Fibroblast of skin of right biceps (primary cell): ENCODE measurements around the gene PIGT.
A peak's percentile ranks its signal among the peaks of the same experiment; 100 is the strongest.

Source experiments
- DNase-seq: peaks from one replicate; pipeline ENCODE4 v3.0.0-alpha.2; 2013

PIGT gene

DNA sequence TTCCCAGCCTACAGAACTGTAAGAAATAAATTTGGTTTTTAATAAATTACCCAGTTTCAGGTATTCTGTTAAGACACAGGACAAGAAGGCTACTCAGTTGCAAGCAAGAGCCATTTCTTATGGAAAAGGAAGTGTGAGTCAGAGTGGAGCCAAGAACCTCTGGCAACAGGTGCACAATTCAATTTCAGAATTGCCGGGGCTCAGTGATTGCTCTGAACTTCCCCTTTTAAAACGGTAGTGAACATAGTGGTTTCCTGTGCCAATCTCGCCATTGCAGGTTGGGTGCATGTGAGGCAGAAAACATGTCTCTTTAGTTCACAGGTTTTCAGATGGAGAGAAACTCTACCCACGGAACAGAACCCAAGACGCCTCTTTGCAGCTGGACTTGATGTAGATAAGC is 16.4 kb downstream of the PIGT start:
- no peak for DNase-seq

DNA sequence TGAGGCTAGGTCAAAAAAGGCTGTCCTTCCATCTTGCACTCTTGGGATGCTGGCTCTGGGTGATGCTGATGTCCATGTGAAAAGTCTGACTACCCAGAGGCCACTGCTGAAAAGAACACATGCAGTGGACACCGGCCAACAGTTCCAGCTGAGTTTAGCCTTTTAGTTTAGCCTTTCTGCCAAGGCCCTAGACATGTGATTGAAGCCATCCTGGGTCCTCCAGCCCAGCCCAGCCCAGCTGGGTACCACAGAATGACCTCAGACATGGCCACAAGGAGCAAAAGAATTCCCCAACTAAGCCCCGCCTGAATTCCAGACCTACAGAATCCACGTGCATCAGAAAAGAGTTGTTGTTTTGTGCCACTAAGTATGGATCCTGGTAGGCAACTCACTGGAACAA is 17.4 kb downstream of the PIGT start:
- no peak for DNase-seq

DNA sequence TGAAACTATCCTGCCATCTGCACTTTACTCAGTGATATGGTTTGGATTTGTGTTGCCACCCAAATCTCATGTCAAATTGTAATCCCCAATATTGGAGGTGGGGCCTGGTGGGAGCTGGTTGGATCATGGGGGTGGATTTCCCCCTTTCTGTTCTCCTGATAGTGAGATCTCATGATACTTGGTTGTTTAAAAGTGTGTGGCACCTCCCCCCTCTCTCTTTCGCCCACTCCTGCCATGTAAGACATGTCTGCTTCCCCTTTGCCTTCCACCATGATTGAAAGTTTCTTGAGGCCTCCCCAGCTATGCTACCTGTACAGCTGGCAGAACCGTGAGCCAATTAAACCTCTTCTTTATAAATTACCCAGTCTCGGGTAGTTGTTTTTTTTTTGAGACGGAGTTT is 18.0 kb downstream of the PIGT start:
- no peak for DNase-seq

DNA sequence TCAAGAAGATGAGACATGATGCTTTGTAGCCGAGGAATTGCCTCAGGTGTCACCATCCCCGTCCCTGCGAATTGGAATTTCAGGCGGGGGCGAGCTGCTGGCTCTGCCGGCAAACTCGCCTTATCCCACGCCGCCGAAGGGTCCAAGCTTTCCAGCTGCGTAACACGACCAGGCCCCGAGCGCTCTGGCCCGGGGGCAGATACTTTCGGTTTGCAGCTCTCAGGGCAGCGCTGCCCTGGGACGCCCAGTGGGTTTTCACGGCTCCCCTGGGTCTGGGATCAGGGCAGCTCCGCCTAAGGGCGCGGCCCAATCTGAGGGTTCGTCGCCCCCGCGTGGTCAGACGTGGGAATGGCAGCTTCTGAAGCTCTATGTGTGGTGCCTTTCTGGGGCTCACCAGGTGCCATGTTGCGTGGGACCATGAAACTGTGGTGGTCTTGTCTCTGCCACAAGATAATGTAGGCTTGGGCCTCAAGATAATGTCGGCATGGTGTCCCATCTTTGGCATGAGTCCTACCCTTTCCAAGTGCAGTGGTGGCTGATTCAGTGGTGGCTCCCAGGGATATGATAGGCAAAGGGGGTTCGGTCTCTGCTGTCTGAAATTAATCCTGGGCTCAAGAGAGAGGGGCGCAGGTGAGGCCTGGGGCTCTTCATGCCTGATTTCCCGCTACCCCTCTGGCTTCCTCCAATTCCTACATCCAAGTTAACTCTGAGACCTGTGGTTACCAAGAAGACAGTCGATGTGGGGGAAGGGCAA is 21.0 kb downstream of the PIGT start:
- peak; percentile 74 for DNase-seq

DNA sequence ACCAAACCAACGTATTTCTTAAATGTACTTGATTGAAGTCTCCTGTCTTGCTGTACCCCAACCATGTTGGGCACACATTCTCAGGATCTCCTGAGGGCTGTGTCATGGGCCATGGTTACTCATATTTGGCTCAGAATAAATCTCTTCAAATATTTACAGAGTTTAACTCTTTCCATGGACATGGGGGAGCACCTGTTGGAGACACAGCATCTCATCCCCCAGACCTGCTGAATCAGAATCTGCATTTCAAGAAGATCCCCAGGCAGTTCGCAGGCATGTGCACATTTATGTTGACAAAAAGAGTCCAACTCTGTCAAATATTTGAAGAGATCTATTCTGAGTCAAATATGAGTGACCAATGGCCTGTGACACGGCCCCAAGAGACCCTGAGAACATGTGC is 24.5 kb downstream of the PIGT start:
- DNase-seq, result no peak

DNA sequence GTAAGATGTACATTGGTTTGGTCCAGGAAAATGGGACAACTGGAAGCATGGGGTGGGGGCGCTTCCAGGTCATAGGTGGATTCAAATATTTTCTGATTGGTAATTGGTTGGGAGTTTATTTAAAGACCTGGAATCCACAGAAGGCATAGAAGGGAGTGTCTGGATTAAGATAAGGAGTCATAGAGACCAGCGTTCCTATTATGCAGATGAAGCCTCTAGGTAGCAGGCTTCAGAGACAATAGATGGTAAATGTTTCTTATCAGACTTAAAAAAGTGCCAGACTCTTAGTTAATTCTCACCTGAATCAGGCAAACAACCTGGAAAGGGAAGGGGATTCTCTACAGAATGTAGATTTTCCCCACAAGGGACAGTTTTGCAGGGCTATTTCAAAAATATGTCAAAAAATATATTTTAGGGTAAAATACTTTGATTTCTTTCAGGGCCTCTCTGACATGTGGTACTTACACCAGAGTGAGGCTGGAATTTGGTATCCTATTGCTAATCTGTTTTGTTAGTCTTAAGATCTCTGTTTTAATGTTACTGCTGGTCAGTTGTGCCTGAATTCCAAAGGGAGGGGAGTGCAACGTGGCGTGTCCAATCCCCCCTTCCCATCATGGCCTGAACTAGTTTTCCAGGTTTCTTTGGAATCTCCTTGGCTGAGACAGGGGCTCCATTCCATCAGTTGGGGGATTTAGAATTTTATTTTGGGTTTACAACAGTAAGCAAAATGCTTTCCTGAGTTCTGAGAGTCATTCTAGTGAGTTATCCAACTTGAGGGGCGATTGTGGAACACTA is 25.1 kb downstream of the PIGT start:
- DNase-seq, result no peak

DNA sequence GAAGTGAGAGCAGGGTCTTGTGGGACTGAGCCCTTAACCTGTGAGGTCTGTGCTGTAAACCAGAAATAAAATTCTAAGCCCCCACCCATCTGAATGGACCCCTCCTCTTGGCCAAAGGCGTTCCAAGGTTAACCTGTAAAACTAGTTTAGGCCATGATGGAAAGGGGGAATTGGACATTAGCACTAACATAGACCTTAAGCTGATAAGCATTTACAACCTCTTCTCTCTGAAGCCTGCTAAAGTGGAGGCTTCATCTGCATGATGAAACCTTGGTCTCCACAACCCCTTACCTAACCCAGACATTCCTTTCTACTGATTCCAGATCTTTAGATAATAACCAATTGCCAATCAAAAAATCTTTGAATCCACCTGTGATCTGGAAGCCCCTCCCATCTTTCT is 25.8 kb downstream of the PIGT start:
- DNase-seq, result no peak

DNA sequence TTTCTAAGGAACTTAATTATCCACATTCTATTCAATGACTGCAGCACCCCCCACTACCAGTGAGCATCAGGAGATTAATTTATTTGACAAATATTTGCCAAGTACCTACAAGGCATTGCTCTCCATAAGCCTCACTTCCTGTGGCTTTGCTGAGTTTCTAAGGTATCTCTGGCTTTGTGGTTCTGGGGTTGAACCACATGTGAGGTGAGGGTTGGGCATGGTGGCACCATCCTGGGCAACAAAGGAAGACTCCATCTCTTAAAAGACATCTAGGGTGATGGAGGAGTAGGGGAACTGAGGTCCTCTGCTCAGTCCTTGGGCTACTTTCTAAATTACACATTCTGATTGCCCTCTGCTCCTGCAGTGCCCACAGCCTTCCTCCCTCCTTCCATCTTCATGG is 28.1 kb downstream of the PIGT start:
- DNase-seq, result no peak

DNA sequence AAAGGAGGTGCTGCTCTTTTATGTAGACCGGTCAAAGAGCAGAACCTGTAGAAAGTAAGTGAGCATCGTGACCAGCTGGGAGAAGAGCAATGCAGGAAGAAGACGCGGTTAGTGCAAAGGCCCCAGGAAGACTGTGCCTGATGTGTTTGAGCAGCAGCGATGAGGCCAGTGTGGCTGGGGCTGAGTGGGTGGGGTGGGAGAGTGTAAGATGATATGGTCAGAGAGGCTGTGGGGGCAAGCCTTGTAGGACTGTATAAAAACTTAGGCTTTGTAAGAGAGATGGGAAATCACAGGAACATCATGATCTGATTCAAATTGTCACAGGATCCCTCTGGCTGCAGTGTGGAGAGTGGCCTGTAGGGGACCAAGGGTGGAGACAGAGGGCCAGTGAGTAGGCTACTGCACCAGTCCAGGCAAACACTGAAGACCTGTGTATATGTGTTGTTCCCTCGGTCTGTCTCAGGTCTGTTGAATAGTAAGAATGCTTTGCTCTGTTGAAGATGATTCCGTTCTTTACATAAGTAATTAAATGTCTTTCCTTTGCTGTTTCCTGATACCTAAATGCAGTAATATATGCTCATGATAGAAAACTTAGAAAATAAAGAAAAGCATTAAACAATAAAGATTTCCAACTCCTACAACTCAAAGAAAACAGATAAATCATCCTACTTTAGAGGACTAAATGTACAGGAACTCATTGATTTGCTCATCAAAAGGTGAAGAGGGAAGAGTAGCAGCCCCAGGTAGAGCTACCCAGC is 30.0 kb downstream of the PIGT start:
- DNase-seq, result peak; percentile 13

DNA sequence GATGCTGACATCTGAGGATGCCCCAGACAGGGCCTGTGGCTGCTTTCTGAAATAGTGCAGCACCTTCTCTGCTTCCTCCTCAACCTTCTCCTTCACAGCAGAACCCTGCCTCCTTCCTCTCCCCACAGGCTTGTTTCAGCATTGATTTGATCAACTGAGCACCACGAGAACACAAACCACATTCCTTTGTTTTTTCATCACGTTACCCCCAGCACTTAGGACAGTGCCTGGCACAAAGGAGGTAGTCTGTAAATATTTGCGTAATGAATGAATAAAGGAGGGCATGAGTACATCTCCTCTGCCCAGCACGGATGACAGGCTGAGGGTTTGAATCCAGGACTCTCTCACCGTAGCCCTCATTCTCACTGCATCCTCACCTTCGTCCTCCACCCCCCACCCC is 32.3 kb downstream of the PIGT start:
- DNase-seq, result no peak

DNA sequence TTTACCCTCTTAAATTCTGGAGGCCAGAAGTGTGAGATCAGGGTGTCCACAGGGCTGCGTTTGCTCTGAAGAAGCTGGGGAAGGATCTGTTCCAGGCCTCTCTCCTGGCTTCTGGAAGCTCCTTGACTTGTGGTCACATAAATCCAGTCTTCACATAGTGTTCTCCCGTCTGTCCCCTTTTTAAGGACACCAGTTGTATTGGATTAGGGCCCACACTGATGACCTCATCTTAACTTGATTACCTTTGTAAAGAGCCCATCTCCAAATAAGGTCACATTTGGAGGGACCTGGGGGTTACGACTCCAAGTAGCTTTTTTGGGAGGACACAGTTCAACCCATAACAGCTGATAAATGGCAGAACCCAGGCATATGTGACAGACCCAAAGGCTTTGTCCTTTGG is 33.6 kb downstream of the PIGT start:
- DNase-seq, result no peak

DNA sequence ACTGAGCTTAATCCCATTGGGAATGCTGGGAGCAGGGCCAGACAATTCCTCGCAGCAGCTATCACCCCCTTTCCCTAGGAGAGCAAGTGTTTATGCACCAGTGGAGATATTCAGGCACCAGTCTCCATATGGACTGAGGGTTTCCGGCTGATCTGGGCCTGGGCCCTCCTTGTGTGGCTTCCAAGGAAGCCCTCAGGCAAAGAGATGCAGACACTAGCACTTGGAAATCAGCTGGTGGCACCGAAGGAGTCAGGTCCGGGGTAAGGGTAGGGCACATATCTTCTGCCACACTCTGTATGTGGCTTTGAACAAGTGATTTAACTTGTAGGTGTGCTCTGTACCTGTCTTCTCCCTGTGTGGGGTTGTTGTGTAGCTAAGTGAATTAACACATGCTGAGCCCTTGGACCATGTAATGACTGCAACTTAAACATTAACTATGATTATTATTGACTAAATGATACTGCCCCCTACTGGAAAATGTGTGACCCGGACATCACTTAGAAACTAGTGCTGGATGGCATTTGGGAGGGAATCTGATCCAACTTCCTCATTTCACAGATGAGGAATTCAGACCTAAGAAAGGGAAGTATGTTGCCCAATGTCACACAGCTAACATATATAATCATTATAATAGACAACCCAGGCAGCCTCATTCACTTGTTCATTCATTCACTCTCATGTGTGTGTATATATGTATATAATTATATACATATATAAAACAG is 34.3 kb downstream of the PIGT start:
- DNase-seq, result peak; percentile 40

DNA sequence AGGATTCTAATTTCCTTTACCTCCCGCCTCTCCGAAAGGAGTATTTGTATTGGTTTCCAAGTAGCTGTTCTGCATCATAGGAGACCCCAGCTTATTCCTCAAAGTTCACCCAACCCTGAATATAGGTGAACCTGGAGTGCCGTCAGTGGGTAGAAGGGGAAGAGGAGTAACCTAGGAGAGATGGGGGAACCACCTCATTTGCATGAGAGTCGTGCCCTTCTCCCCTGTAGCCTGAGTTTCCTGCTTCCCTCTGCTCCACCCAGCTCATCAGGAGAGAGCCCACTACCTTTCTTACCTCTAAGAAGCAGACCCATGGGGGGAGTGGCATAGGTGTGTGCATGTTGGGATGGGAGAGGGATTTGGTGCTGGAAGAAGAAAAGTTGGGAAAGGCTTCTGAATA is 36.3 kb downstream of the PIGT start:
- no peak for DNase-seq

DNA sequence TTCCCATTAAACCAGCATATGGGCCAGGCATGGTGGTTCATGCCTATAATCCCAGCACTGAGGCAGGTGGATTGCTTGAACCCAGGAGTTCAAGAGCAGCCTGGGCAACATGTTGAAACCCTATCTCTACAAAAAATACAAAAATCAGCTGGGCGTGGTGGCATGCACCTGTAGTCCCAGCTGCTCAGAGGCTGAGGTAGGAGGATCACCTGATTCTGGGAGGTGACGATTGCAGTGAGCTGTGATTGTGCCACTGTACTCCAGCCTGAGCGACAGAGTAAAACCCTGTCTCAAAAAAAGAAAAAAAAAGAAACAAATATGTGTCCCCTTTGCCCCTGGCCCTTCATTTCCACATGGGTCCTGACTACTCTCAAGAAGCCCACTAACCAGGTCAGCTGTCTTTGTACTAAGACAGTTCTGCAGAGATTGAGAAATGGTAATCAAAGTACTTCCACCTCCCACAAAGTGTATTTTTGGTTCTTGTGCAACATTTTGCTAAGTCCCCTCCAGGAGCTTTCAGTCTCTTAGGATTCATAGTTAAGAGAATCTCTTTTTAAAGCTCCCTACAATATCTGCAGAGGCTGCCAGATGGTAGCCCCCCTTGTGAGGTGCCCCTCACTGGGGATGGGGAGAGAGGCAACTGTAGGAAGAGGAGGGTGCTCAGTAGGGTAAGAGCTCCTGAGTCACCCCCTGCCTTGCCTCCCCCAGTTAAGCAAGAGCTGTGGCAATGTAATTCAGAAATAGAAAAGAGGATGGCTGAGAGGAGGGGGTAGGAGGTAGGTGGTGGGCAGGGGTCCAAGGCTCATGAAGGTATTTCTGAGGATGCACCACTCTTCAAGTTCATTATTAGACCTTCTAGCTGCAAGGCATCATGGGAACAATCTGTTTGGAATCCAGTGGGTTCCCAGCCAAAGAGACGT is 37.1 kb downstream of the PIGT start:
- DNase-seq, result no peak

DNA sequence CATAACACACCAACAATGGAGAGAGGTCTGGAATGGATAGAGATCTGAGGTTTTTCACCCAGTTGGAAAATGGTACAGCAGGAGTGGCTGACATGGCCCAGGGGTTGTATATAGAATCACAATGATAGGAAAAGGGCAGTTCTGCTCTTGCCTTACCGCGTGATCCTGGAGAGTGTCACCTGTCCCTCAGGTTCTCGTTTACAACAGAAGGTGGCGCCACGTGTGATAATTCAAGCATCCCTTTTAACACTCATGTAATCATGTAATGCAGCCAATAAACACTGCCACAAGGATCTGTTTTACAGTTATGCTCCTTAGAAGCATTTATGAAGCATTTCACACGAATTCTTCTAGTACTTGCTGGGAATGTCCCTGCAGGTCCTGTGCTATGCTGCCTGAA is 40.7 kb downstream of the PIGT start:
- DNase-seq, result no peak

DNA sequence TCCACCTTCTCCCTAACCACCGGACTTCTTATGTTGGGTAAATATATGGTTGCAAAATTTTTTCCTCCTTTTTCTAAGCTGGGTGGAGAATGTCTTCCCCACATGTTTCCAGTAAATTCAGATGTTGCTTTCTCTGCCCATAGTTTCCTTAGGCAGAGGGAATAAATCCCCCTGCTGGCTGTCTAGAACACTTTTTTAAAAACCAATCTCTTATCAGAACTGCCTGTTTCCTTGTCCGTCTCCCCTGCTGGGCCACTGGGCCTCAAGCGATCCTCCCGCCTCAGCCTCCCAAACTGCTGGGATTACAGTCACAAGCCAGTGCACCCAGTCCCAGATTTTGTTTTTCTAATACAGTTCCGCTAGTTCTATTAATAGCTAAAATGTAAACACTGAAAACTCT is 43.7 kb downstream of the PIGT start:
- DNase-seq, result no peak

DNA sequence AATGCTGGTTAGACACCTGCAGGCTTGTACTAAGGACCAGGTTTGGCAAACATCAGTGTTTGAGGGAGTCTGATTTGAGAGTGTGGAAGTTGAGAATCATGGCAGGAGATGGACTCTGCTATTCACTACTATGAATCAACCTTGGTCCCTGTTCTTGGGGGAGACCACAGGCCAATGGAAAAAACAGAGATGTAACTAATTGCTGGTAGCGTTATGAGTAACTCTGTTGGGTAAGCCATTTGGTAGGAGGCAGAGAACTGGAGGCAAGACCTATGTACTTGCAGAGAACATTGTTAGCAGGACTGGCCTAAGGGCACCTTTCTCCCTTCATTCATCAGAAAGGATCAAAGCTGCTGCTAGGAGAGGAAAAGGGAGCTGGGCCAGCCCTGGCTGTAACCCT is 45.3 kb downstream of the PIGT start:
- DNase-seq, result no peak

DNA sequence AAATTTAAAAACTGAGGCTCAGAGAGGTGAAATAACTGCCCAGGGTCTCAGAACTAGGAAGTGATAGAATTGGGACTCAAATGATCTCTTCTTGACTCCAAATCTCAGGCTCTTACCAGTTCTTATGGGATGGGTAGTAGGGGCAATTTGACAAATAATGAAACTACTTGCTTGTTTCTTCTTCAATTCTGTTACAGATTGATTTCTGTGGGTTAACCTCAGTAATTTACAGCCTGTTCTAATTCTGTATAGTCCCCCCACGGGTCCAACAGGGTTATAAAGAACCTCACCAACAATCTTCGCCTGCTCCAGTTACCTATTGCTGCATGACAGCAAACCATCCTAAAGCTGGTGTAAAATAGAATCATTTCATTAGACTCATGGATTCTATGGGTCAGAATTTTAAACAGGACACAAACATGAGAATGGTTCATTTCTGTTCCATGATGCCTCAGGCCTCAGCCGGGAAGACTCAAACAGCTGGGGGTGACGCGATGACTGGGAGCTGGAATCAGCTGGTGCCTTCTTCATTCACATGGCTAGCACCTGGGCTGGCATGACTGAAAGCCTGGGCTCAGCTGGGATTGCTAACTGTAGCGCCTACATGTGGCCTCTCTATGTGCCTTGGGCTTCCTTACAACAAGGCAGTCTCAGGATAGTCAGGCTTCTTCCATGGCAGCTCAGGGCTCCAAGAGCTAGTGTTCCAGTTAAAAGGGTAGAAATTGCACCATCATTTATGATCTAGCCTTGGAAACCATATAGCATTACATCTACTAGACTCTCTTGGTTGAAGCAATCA is 47.0 kb downstream of the PIGT start:
- no peak for DNase-seq

DNA sequence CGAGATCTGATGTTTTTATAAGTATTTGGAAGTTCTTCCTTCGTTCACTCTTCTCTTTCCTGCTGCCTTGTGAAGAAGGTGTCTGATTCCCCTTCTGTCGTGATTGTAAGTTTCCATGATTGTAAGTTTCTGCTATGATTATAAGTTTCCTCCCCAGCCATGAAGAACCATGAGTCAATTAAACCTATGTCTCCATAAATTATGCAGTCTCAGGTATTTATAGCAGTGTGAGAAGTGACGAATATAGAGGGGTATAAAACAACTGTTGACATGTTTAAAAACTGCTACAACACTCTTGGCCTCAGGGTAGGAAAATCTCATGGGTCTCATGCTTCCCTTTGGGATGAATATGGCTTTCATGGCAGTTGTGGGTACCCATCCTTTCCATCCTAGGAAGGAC is 47.8 kb downstream of the PIGT start:
- DNase-seq, result no peak

DNA sequence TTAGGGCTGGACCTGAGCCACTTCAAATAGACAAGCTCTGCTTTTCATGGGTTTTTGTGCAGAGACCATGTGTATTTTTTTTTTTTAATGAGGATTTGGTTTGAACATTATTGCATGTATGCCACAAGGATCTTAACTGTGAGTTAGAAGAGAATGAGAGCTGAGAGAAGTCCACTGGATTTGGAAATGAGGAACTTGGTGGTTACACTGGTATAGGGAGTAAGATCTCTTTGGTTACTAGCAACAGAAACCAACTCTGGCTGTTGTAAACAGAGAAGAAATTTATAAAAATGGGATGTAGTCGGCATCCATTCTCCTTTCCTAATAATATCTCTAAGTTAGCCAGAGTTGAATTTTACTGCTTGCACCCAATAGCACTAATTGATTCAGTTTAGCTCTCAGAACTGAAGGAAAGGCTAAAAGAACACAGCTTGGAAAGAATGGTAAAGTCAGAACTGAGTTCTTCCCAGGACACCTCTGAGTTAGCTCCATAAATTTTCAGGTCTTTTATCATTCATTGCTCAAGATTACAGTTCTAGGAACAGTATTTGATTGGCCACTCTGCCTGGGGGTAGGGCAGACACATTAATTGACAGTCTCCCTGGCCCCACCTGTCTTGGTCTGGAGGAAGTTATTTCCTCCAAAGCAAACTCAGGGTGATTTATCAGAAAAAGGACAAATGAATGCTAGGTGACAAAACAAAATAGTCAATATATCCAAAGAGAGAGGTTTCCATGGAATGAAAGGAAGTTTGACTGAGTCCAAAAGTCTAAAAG is 49.7 kb downstream of the PIGT start:
- no peak for DNase-seq
